ENCODE results near the gene CELA3A.
"Not testable (repeated sequence)": the region's sequence is repeated elsewhere in the genome, so short reads cannot be mapped to it uniquely, and the experiment has no call there.

Gene CELA3A

DNA sequence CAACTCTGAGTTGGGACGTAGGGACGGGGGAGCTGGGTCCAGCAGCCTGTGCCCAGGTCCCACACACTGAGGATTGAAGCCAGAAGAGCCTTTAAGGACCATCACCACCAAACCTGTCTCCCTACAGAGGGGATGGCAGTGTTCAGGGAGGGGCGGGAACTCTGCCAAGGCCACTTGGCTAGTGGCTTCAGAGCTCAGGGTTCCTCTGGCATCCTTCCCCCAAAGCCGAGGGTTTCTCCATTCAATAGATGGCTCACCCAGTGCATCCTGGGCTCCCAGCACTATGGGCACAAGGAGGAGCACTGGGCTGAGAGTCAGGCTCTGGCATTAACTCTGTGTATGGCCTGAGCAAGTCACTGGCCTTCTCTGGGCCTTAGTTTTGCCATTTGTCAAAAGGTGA is 20.2 kb upstream of the CELA3A start:
- not testable (repeated sequence) for DNase-seq (ENCODE audit: low read depth, low spot score)

DNA sequence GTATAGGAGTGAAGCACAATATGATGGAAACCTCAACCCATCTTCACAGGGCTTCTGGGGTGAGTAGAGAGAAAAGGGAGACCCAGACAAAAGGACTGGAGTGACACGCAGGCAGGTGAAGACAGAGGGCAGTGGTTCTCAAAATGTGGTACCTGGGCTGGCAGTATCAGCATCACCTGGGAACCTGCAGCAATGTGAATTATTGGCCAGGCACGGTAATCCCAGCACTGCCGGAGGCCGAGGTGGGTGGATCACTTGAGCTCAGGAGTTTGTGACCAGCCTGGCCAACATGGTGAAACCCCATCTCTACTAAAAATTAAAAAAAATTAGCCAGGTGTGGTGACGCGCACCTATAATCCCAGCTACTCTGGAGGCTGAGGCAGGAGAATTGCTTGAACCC is 19.3 kb upstream of the CELA3A start:
- DNase-seq (ENCODE audit: low read depth, low spot score) = not testable (repeated sequence)

DNA sequence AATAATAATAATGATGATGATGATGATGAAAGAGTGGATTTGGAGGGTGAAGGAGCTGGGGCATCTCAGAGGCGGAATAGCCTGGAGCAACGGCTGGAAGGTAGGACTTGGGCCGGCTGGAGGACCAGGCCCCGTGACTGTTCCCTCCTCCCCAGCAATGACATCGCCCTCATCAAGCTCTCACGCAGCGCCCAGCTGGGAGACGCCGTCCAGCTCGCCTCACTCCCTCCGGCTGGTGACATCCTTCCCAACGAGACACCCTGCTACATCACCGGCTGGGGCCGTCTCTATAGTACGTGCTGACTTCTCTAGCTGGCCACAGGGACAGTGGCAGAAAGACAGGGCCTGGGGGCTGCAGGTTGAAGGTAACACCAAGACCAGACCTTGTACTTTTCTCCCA is 17.9 kb upstream of the CELA3A start:
- DNase-seq (ENCODE audit: low read depth, low spot score) = not testable (repeated sequence)

DNA sequence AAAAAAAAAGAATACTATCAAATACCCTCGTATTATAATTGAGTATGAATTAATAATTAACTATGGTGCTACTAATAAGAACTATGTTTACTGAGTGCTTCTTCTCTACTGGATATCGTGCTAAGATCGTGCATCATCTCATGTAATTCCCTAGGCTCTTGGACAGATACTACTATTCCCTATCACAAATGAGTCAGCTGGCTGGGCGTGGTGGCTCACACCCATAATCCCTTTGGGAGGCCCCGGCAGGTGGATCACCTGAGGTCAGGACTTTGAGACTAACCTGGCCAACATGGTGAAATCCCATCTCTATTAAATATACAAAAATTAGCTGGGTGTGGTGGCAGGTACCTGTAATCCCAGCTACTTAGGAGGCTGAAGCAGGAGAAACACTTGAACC is 15.6 kb upstream of the CELA3A start:
- not testable (repeated sequence) for DNase-seq (ENCODE audit: low read depth, low spot score)

DNA sequence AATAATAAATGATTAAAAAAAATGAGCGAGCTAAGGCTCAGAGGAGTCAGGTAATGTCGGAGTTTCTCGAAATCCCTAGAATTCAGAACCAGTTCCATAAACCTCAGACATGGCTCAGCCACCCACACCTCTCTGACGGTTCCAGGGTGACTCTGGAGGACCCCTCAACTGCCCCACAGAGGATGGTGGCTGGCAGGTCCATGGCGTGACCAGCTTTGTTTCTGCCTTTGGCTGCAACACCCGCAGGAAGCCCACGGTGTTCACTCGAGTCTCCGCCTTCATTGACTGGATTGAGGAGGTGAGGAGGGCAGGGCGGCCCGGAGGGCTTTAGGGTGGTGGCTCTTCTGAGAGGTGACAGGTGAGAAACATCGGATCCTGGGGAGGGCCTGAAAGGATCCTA is 15.1 kb upstream of the CELA3A start:
- DNase-seq (ENCODE audit: low read depth, low spot score) = not testable (repeated sequence)

DNA sequence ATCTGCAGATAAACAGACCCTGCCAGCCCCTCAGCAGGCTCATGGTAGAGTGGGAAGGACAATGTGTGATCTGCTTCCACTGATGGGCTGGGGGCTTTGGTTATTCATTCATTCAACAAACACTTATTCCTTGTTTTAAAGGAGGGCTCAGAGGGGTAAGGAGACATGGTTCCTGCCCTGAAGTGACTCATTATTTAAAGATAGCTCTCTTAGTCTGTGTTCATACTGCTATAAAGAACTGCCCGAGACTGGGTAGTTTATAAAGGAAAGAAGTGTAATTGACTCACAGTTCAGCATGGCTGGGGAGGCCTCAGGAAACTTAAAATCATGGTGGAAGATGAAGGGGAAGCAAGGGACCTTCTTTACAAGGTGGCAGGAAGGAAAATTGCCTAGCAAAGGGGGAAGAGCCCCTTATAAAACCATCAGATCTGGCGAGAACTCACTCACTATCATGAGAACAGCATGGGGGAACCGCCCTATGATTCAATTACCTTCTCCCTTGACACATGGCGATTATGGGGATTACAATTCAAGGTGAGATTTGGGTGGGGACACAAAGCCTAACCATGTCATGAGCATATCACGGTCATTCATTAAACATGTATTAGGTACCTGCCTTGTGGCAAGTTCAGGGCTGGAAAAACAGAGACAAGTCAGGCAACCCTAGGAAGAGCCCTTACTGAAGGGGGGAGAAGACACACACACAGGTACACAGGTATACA is 11.6 kb upstream of the CELA3A start:
- not testable (repeated sequence) for DNase-seq (ENCODE audit: low read depth, low spot score)

DNA sequence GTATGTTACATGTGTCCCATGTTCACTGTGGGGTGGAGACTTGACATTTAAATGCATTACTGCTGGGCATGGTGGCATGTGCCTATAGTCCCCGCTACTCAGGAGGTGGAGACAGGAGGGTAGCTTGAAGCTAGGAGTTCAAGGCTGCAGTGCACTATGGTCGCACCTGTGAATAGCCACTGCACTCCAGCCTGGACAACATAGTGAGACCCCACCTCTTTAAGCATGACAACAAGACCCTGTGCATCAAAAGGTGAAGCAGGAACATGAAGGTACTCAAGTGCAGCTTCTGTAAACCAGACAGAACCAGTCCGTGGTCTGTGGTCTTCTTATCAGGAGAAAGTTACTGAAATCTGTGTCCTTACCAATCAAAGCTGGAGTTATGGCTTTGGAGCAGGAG is 9.3 kb upstream of the CELA3A start:
- not testable (repeated sequence) for DNase-seq (ENCODE audit: low read depth, low spot score)

DNA sequence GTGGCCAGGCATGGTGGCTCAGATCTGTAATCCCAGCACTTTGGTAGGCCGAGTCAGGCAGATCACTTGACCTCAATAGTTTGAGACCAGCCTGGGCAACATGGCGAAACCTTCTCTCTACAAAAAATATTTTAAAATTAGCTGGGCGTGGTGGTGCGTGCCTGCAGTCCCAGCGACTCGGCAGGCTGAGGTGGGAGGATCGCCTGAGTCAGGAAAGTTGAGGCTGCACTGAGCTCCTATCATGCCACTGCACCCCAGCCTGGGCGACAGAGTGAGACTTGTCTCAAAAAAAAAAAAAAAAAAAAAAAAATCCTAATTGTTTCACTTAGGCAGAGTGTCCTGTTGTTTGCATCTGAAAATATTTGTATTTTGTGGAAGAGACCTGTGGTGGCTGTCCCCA is 6.7 kb upstream of the CELA3A start:
- not testable (repeated sequence) for DNase-seq (ENCODE audit: low read depth, low spot score)

DNA sequence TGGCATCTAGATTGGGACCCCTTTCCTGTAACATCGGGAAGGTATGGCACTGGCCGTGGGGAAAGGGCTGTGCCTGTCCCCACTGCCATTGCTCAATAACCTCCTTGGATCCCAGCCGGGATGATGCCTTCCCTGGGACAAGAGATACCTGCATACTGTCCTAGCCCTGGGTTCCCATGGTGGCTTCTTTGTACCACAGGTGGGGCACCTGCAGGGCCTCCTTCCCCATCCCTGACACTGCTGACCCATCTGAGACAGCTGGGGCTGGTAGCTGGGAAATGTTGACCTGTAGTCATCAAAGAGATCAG is 4.8 kb upstream of the CELA3A start:
- DNase-seq (ENCODE audit: low read depth, low spot score) = not testable (repeated sequence)

DNA sequence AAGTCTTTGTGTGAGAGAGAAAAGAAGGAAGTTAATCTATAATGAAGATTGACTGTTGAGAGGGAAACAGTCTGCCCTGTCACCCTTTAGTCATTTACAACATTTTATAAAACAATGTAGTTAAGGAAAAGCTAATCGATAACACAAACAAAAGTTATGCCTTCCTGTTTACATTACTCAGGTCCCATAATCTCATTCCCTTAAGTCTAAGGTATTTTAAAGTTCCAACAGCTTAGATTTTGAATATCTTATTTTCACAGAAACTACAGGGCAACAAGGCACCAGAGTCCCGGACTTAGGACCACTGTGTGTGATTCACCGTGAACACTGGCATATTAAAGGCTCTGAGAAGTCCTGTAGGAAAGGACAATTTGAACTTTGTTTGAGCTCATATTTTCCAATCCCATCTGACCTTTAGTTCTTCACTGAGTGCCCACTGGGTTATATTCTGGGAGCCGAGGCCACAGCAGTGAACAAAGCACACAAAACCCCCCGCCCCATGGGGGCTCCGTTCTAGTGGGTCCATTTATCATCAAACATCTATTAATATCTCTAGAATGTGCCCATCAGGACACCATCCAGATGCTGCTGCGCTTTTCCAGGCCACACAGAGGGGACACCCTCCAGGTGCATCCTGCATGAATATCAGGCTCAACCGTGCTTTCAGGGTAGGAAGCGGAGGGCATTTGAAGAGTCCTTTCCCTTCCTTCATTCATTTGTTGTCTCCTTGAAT is 3.4 kb upstream of the CELA3A start:
- not testable (repeated sequence) for DNase-seq (ENCODE audit: low read depth, low spot score)

DNA sequence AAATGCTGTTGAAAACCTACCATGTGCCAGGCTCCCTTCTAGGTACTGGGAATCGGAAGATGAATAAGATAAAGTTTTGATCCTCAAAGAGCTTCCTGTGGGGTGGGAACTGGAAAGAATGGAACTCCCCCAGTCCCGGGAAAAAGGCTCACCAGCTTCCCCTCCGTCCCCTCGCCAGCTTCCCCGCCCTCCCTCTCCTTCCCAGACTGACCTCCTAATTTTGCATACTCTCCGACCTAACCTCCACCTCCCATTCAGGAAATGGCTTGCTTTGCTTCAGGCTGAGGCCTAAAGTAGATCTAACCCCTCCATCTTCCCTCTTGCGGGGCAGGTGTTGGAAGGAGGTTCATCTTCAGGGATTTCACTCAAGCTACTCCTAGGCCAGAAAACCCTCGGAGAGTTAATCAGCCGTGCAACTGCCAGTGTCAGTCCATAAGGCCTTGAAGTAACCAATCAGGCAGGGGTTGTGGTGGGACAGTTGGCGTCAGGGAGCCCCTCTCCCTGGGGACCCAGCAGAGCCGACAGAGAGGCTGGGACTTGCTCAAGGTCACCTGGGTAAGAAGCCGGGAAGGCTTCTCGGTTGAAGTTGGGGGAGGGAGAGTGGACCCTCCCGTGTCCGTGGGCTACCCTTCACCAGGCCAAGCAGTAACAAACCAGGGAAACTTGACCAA is 2.7 kb upstream of the CELA3A start:
- DNase-seq (ENCODE audit: low read depth, low spot score) = not testable (repeated sequence)

DNA sequence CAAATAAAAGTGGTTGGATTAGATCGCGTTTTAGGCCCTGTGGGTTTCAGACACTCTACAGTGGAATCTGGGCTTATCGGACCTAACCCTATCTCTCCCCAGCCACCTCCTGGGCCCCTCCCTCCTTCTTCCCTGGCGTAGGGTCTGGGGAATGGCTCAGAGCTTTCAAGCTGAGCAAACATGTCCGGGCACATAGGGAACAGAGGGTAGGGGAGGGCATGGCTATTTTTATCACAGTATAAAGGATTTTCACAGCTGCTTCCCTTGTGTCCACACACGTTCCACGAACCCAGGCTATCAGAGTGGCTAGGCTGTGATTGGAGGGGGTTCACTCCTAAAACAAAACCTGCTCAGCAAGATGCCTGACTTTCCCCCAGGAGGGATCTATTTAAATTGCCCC is 1.8 kb upstream of the CELA3A start:
- DNase-seq (ENCODE audit: low read depth, low spot score) = not testable (repeated sequence)

DNA sequence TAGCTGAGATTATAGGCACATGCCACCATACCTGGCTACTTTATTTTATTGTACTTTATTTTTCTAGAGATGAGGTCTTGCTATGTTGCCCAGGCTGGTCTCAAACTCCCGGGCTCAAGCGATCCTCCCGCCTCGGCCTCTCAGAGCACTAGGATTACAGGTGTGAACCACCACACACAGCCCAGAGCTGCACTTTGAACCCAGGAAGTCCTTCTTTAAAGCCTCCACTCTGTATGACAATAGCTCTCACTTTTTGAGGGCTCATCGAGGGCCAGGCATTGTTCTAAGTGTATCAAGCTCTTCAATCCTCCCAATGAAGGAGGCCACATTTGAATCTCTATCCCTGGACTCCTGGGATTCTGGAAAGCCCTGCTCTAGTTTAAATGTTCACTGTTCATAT is 1.0 kb downstream of the CELA3A start:
- DNase-seq (ENCODE audit: low read depth, low spot score) = not testable (repeated sequence)

DNA sequence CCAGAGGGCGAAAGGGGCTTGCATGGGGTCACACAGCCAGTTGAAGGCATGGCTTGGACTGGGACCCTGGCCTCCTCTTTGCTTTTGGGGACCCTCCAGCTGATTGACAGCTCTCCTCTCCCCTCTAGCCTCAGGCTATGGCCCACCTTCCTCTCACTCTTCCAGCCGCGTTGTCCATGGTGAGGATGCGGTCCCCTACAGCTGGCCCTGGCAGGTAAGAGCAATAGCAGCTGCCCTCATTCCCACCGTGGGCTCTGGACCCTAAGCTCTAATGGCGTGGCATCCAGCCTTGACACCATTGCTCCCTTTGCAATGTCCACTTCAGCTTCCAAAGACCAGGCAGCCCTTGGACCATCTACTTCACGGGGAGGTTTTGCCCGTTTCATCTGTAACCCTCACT is 1.4 kb downstream of the CELA3A start:
- DNase-seq (ENCODE audit: low read depth, low spot score) = not testable (repeated sequence)

DNA sequence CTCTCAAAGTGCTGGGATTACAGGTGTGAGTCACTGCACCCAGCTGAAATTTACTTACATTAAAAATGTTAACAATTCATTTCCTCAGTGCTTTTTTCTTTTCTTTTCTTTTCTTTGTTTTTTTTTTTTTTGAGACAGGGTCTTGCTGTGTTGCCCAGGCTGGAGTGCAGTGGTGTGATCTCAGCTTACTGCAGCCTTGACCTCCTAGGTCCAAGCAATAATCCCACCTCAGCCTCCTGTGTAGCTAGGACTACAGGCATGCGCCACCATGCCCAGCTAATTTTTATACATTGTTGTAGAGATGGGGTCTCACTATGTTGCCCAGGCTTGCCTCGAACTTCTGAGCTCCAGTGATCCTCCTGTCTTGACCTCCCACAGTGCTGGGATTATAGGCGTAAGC is 2.5 kb downstream of the CELA3A start:
- DNase-seq (ENCODE audit: low read depth, low spot score) = not testable (repeated sequence)

DNA sequence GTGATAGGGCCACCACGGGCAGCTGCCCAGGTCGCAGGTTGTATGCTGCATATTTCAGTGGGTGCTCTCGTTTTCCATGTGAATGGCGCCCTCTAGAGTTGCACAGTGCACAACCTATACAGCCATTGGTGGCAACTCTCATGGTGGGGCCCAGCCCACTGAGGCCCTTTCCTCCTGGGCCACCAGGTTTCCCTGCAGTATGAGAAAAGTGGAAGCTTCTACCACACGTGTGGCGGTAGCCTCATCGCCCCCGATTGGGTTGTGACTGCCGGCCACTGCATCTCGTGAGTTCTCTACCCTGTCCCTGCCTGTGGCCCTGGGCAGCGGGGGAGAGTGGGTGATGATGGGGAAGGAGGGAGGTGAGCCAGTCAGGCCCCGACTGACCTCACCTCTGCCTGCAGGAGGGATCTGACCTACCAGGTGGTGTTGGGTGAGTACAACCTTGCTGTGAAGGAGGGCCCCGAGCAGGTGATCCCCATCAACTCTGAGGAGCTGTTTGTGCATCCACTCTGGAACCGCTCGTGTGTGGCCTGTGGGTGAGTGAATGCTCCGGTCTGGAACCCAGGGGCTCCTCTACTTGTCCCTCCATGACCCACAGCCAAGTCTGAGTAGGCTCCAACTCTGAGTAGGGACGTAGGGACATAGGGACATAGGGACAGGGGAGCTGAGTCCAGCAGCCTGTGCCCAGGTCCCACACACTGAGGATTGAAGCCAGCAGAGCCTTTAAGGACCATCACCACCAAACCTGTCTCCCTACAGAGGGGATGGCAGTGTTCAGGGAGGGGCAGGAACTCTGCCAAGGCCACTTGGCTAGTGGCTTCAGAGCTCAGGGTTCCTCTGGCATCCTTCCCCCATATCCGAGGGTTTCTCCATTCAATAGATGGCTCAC is 4.0 kb downstream of the CELA3A start:
- not testable (repeated sequence) for DNase-seq (ENCODE audit: low read depth, low spot score)

DNA sequence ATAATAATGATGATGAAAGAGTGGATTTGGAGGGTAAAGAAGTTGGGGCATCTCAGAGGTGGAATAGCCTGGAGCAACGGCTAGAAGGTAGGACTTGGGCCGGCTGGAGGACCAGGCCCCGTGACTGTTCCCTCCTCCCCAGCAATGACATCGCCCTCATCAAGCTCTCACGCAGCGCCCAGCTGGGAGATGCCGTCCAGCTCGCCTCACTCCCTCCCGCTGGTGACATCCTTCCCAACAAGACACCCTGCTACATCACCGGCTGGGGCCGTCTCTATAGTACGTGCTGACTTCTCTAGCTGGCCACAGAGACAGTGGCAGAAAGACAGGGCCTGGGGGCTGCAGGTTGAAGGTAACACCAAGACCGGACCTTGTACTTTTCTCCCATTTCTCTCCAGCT is 5.3 kb downstream of the CELA3A start:
- not testable (repeated sequence) for DNase-seq (ENCODE audit: low read depth, low spot score)

DNA sequence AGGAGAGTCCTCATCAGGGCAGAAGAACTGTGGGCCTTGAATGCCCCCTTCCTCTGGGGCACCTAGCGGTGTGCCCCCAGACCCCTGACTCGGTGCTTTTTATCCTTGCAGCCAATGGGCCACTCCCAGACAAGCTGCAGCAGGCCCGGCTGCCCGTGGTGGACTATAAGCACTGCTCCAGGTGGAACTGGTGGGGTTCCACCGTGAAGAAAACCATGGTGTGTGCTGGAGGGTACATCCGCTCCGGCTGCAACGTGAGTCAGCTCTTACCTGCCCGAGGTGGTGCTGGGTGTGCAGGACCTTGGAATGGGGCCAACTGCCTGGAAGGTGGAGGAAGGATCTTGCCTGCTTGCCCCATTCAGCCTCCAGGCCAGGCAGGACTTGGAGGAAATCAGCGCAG is 5.8 kb downstream of the CELA3A start:
- DNase-seq (ENCODE audit: low read depth, low spot score) = not testable (repeated sequence)

DNA sequence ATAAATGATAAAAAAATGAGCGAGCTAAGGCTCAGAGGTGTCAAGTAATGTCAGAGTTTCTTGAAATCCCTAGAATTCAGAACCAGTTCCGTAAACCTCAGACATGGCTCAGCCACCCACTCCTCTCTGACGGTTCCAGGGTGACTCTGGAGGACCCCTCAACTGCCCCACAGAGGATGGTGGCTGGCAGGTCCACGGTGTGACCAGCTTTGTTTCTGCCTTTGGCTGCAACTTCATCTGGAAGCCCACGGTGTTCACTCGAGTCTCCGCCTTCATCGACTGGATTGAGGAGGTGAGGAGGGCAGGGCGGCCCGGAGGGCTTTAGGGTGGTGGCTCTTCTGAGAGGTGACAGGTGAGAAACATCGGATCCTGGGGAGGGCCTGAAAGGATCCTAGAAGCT is 8.1 kb downstream of the CELA3A start:
- not testable (repeated sequence) for DNase-seq (ENCODE audit: low read depth, low spot score)

DNA sequence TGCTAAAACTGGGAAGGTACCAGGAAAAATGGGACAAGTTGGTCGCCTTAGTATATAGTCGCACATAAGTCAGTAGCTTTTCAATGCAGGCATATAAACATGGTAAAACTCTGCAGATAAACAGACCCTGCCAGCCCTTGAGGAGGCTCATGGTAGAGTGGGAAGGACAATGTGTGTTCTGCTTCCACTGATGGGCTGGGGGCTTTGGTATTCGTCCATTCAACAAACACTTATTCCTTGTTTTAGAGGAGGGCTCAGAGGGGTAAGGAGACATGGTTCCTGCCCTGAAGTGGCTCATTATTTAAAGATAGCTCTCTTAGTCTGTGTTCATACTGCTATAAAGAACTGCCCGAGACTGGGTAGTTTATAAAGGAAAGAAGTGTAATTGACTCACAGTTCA is 11.3 kb downstream of the CELA3A start:
- DNase-seq (ENCODE audit: low read depth, low spot score) = not testable (repeated sequence)

DNA sequence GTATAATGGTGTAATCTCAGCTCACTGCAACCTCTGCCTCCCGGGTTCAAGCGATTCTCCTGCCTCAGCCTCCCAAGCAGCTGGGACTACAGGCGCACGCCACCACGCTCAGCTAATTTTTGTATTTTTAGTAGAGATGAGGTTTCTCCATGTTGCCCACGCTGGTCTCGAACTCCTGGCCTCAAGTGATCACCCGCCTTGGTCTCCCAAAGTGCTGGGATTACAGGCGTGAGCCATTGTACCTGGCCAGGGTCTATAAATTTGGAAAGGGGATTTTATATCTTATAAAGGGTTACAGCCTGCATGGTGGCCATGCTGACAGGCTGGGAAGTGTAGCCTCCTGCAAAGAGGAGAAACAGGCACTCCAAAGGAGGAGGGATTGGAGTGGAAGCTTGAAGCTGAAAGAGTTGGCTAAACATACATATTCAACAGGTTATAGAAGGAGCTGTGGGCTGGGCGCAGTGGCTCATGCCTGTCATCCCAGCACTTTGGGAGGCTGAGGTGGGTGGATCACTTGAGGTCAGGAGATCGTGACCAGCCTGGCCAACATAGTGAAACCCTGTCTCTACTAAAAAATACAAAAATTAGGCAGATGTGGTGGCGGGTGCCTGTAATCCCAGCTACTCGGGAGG is 13.2 kb downstream of the CELA3A start:
- DNase-seq (ENCODE audit: low read depth, low spot score) = not testable (repeated sequence)
